NCI-H1105 (cell line): Measurements from ENCODE around the gene GLUD1.
"Not testable (repeated sequence)": the region's sequence is repeated elsewhere in the genome, so short reads cannot be mapped to it uniquely, and the experiment has no call there.

ENCODE experiments used
- DNase-seq: peaks from one replicate; lab custom pipeline; 2025; lab: John Stamatoyannopoulos, UW

Gene GLUD1

GRCh38 chr10:87043579-87043978 is 51.1 kb downstream of the GLUD1 start:
- DNase-seq: not testable (repeated sequence)

- no peak for DNase-seq
Measured at GRCh38 chr10:87038786-87039185, 55.9 kb downstream of the GLUD1 start.

GRCh38 chr10:87038286-87038717 is 56.3 kb downstream of the GLUD1 start:
- DNase-seq: no peak

GRCh38 chr10:87036623-87037022 is 58.0 kb downstream of the GLUD1 start:
- DNase-seq: no peak

- no peak for DNase-seq
Measured at GRCh38 chr10:87030912-87031635, 63.6 kb downstream of the GLUD1 start.

- not testable (repeated sequence) for DNase-seq
Measured at GRCh38 chr10:87030419-87030818, 64.2 kb downstream of the GLUD1 start.

GRCh38 chr10:87026747-87027508 is 67.7 kb downstream of the GLUD1 start:
- not testable (repeated sequence) for DNase-seq

GRCh38 chr10:87025285-87025958 is 69.2 kb downstream of the GLUD1 start:
- not testable (repeated sequence) for DNase-seq

GRCh38 chr10:87020056-87020455 is 74.6 kb downstream of the GLUD1 start, which contains the start of gene FAM25A:
TSS of gene FAM25A (plus strand) at chr10:87020294. CDS start at chr10:87020325, 31 bp downstream.
- DNase-seq: not testable (repeated sequence)

- DNase-seq: not testable (repeated sequence)
Measured at GRCh38 chr10:87019504-87019903, 75.1 kb downstream of the GLUD1 start.

GRCh38 chr10:87019066-87019465 is 75.6 kb downstream of the GLUD1 start:
- DNase-seq: not testable (repeated sequence)

- not testable (repeated sequence) for DNase-seq
Measured at GRCh38 chr10:87018127-87018526, 76.5 kb downstream of the GLUD1 start.

- DNase-seq: not testable (repeated sequence)
Measured at GRCh38 chr10:87014986-87015716, 79.5 kb downstream of the GLUD1 start.

- not testable (repeated sequence) for DNase-seq
Measured at GRCh38 chr10:87013528-87013927, 81.1 kb downstream of the GLUD1 start.

GRCh38 chr10:87009134-87009696 is 85.4 kb downstream of the GLUD1 start:
- DNase-seq: not testable (repeated sequence)

- not testable (repeated sequence) for DNase-seq
Measured at GRCh38 chr10:87008303-87008702, 86.3 kb downstream of the GLUD1 start.

GRCh38 chr10:87007674-87008073 is 87.0 kb downstream of the GLUD1 start:
- DNase-seq: not testable (repeated sequence)

GRCh38 chr10:87007124-87007523 is 87.5 kb downstream of the GLUD1 start:
- not testable (repeated sequence) for DNase-seq

- DNase-seq: no peak
Measured at GRCh38 chr10:87000491-87000890, 94.2 kb downstream of the GLUD1 start.
